Measurements from ENCODE around the gene DACT3. TPM values are rescaled to one million over a fixed set of nuclear protein-coding genes. Genes with fewer than 3 reads are reported as not detected.

DACT3 gene
- total RNA-seq, 3 donors from 2014 or later: 0.50 to 0.71 (median 0.63) TPM

- H3K9me3 Mint-ChIP-seq: no peaks in the 10 kb centered on the region
- peaks cover 22% of the 10 kb centered on the region for H3K36me3 Mint-ChIP-seq (ENCODE audit: insufficient read depth)
- DNase-seq (no peak), ATAC-seq (no peak)
- no peak overlapping the region for H3K4me3 Mint-ChIP-seq
- peaks cover 44% of the 10 kb centered on the region for H3K4me1 Mint-ChIP-seq (ENCODE audit: low read depth)
- H3K27me3 Mint-ChIP-seq (ENCODE audit: low read depth): no peaks in the 10 kb centered on the region
Observed at GRCh38 chr19:46605356-46605821, 55.6 kb downstream of the DACT3 start.

- Mint-ChIP-seq H3K36me3 (ENCODE audit: insufficient read depth) (peaks cover 21% of the 10 kb centered on the region), H3K9me3 (no peaks in the 10 kb centered on the region), H3K4me1 (ENCODE audit: low read depth) (peaks cover 45% of the 10 kb centered on the region), H3K27me3 (ENCODE audit: low read depth) (no peaks in the 10 kb centered on the region), H3K4me3 (no peak overlapping the region)
- ATAC-seq (no peak), DNase-seq (no peak)
Observed at GRCh38 chr19:46604781-46605355, 56.1 kb downstream of the DACT3 start.

- DNase-seq (no peak), ATAC-seq (no peak)
- H3K9me3 Mint-ChIP-seq: peaks cover 3% of the 10 kb centered on the region
- peaks cover 39% of the 10 kb centered on the region for H3K4me1 Mint-ChIP-seq (ENCODE audit: low read depth)
- no peaks in the 10 kb centered on the region for H3K27me3 Mint-ChIP-seq (ENCODE audit: low read depth)
- peak overlapping the region; percentile 95 for H3K4me3 Mint-ChIP-seq
- peaks cover 16% of the 10 kb centered on the region for H3K36me3 Mint-ChIP-seq (ENCODE audit: insufficient read depth)
Observed at GRCh38 chr19:46603752-46604231, 57.2 kb downstream of the DACT3 start.

DNA sequence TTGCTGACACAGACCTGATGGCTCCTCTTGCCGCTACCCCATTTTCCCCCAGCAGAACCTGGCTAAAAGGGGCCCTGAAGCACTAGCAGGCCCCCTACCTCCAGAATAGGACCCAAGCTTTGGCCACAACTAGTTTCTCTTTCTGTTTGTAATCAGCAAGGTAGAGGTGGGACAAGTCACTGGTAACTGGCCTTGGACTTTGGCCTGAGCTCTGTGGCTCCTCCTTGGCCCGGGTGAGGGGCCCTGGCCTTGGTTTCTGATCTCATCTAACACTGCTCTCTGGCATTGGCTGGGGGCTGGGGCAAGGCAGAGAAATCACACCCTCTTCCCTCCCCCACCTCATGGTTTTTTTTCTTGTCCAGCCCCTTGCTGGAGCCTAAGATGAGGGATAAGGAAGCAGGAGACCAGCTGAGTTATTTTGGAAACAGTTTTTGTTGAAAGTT, 57.8 kb downstream of the DACT3 start:
- no peaks in the 10 kb centered on the region for H3K27me3 Mint-ChIP-seq (ENCODE audit: low read depth)
- H3K4me3 Mint-ChIP-seq: peak overlapping the region; percentile 95
- peaks cover 38% of the 10 kb centered on the region for H3K4me1 Mint-ChIP-seq (ENCODE audit: low read depth)
- H3K9me3 Mint-ChIP-seq: peaks cover 9% of the 10 kb centered on the region
- H3K36me3 Mint-ChIP-seq (ENCODE audit: insufficient read depth): peaks cover 15% of the 10 kb centered on the region
- ATAC-seq (no peak), DNase-seq (no peak)

- peaks cover 8% of the 10 kb centered on the region for H3K36me3 Mint-ChIP-seq (ENCODE audit: insufficient read depth)
- H3K9me3 Mint-ChIP-seq: peaks cover 11% of the 10 kb centered on the region
- ATAC-seq: peak; percentile 20 to 32
- H3K27me3 Mint-ChIP-seq (ENCODE audit: low read depth): no peaks in the 10 kb centered on the region
- peaks cover 34% of the 10 kb centered on the region for H3K4me1 Mint-ChIP-seq (ENCODE audit: low read depth)
- peak overlapping the region; percentile 95 for H3K4me3 Mint-ChIP-seq
- peak; percentile 57 for DNase-seq
Observed at GRCh38 chr19:46602392-46603194, 58.4 kb downstream of the DACT3 start.

GRCh38 chr19:46601318-46602224, 59.4 kb downstream of the DACT3 start, which contains the start of gene CALM3:
Gene CALM3, plus strand, starts transcription at chr19:46601330. Its CDS starts 105 bp downstream, at chr19:46601435.
- H3K36me3 Mint-ChIP-seq (ENCODE audit: insufficient read depth): peaks cover 4% of the 10 kb centered on the region
- H3K9me3 Mint-ChIP-seq: peaks cover 11% of the 10 kb centered on the region
- ATAC-seq (no peak), DNase-seq (no peak)
- peak within 1 kb of the TSS; percentile 95 for H3K4me3 Mint-ChIP-seq
- H3K4me1 Mint-ChIP-seq (ENCODE audit: low read depth): peaks cover 34% of the 10 kb centered on the region
- no peaks in the 10 kb centered on the region for H3K27me3 Mint-ChIP-seq (ENCODE audit: low read depth)

DNA sequence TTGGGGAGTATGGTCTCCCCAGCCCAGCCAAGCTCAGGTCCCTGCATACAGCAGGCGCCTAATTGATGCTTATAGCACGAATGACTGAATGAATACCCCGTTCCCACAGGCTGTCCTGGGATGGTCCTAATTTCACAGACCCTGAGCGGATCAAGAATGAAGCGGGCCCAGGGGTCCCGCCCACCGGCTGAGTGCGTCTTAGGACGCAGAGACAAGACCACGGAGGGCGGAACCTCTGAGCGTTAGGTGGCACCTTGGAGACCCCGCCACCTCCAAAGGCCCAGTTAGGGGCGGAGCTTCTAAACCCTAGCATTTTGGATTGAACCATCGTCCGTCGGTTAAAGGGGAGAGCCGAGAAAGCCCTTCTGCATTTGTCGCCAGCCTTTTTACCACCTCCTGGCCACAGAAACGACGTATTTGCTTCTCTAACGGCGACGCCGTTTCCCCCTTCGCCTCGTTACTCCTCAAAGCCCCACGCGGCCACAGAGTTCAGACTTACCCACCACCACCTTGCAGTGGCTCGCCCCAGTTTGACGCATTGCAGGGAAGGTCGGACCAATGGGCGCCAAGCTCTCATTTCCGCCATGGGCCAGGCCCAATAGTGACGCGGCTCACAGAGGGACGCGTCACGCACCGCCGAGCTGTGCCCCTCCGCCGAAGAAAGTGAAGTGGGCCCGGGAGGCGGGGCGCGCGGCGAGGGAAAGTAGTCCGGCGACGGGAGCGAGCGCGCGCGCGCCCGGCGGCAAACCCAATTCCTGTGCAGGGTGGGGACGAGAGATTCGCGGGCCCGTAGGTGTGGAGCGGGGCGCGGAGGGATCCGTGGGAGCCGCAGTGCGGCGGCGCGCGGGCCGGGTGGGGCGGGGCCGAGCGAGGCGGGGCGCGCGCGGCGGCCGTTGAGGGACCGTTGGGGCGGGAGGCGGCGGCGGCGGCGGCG, 60.3 kb downstream of the DACT3 start:
- peak; percentile 84 to 85 for ATAC-seq

GRCh38 chr19:46599716-46600373, 61.1 kb downstream of the DACT3 start:
- Mint-ChIP-seq H3K4me3 (peak overlapping the region; percentile 95), H3K27me3 (ENCODE audit: low read depth) (no peaks in the 10 kb centered on the region), H3K36me3 (ENCODE audit: insufficient read depth) (no peaks in the 10 kb centered on the region), H3K4me1 (ENCODE audit: low read depth) (peaks cover 27% of the 10 kb centered on the region), H3K9me3 (peaks cover 11% of the 10 kb centered on the region)
- ATAC-seq (no peak), DNase-seq (no peak)

More for the DNA sequence above, 60.3 kb downstream of the DACT3 start:
- Mint-ChIP-seq H3K36me3 (ENCODE audit: insufficient read depth) (no peaks in the 10 kb centered on the region), H3K27me3 (ENCODE audit: low read depth) (no peaks in the 10 kb centered on the region), H3K9me3 (peaks cover 11% of the 10 kb centered on the region), H3K4me1 (ENCODE audit: low read depth) (peaks cover 27% of the 10 kb centered on the region), H3K4me3 (peak overlapping the region; percentile 95)
- peak; percentile 98 for DNase-seq

DNA sequence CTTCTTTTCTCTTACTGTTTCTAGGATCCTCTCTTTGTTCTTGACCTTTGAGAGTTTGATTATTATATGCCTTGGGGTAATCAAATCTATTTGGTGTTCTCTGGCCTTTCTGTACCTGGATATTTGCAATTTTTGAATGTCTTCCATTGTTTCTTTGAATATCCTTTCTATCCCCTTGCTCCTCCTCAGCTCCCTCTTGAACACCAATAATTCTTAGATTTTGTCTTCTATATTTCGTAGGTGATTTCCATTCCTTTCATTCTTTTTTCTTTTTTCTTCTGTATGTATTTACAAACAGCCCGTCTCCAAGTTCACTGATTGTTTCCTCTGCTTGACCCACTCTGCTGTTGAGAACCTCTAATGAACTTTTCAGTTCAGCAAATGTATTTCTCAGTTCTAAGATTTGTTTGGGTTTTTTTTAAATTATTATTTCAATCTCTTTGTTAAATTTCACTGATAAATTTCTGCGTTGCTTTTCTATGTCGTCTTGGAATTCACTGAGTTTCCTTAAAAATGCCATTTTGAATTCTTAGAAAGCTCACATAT, 62.5 kb downstream of the DACT3 start:
- peaks cover 11% of the 10 kb centered on the region for H3K9me3 Mint-ChIP-seq

More for the DNA sequence above, 62.5 kb downstream of the DACT3 start:
- ATAC-seq (no peak), DNase-seq (no peak)
- Mint-ChIP-seq H3K27me3 (ENCODE audit: low read depth) (no peaks in the 10 kb centered on the region), H3K4me3 (no peak overlapping the region), H3K36me3 (ENCODE audit: insufficient read depth) (no peaks in the 10 kb centered on the region), H3K4me1 (ENCODE audit: low read depth) (peaks cover 19% of the 10 kb centered on the region)

Other genes with a start within 250 kb of the DACT3 start
- gene CCDC8, start 247.6 kb downstream of the DACT3 start, total RNA-seq: under 1 TPM in 2 of 3 donors, not detected in 1; 0.05 to 0.08 TPM
- not detected for gene PNMA8C, start 232.2 kb downstream of the DACT3 start, total RNA-seq
- under 1 TPM in 1 of 3 donors, not detected in 2; 0.41 TPM for gene PNMA8A, start 189.6 kb downstream of the DACT3 start, total RNA-seq
- under 1 TPM; 0.05 to 0.11 (median 0.08) TPM for gene PNMA8B, start 165.3 kb downstream of the DACT3 start, total RNA-seq
- 100 to 1,000 TPM; 237 to 257 (median 239) TPM for gene CALM3, start 59.9 kb downstream of the DACT3 start, total RNA-seq
- 1 to 10 TPM; 2.2 to 5.8 (median 4.3) TPM for gene PTGIR, start 36.1 kb downstream of the DACT3 start, total RNA-seq
- gene GNG8, start 25.0 kb downstream of the DACT3 start, total RNA-seq: 1 to 10 TPM; 1.5 to 2.6 (median 2.4) TPM
- gene PRKD2, start 55.9 kb upstream of the DACT3 start, total RNA-seq: 10 to 100 TPM; 45.3 to 59.8 (median 58.1) TPM
- gene FKRP, start 84.9 kb upstream of the DACT3 start, total RNA-seq: 10 to 100 TPM; 26.0 to 31.2 (median 28.9) TPM
- 10 to 100 TPM; 91.3 to 98.0 (median 96.7) TPM for gene STRN4, start 85.3 kb upstream of the DACT3 start, total RNA-seq
- 100 to 1,000 TPM; 349 to 439 (median 369) TPM for gene SLC1A5, start 127.4 kb upstream of the DACT3 start, total RNA-seq
- gene AP2S1, start 189.7 kb upstream of the DACT3 start, total RNA-seq: 100 to 1,000 TPM; 106 to 130 (median 116) TPM
- 10 to 100 TPM; 14.3 to 15.5 (median 14.3) TPM for gene ARHGAP35, start 199.8 kb upstream of the DACT3 start, total RNA-seq

Measured in activated T-cell treated with anti-CD3 and anti-CD28 coated beads, Interleukin-2, amount 50 U/mL, for 4 hours (primary cell).